SU-DHL-6 (cell line): ENCODE data around the gene HEBP1.

Experiments
- H2AFZ ChIP-seq: fragments of 200-600 bp; sonication (generic); 2 replicates; pipeline ENCODE4 v1.6.1; 2014; ENCODE audit warnings: low read depth, mild to moderate bottlenecking, moderate library complexity, mixed read lengths, antibody characterized with exemption, low read length; ENCODE audit not compliant: severe bottlenecking
- H3F3A ChIP-seq: fragments of 200-600 bp; shearing (Covaris generic); 2 replicates; pipeline ENCODE4 v1.6.0; 2016; ENCODE audit warnings: antibody characterized with exemption, mild to moderate bottlenecking; ENCODE audit not compliant: insufficient read depth
- H3K27ac ChIP-seq: fragments of 200-600 bp; sonication (generic); 2 replicates; pipeline ENCODE4 v1.5.1; 2016; ENCODE audit warnings: low read depth, mild to moderate bottlenecking, low read length, moderate library complexity, mixed read lengths
- H3K27me3 ChIP-seq: fragments of 200-600 bp; sonication (generic), shearing (Covaris generic); 2 replicates; pipeline ENCODE4 v1.6.0; 2014; ENCODE audit warnings: mild to moderate bottlenecking, low read length
- H3K36me3 ChIP-seq: fragments of 200-600 bp; sonication (generic); 2 replicates; pipeline ENCODE4 v1.6.1; 2014; ENCODE audit warnings: mild to moderate bottlenecking, low read length, mixed read lengths
- H3K4me2 ChIP-seq: fragments of 300-600, 200-600 bp; shearing (Covaris generic), sonication (generic); 2 replicates; pipeline ENCODE4 v1.6.0; 2014; ENCODE audit warnings: low read length, low read depth, mild to moderate bottlenecking; ENCODE audit not compliant: poor library complexity, severe bottlenecking
- H3K4me3 ChIP-seq: fragments of 200-600 bp; sonication (generic); 2 replicates; pipeline ENCODE4 v1.5.1; 2014; ENCODE audit warnings: antibody characterized with exemption, low read length, mild to moderate bottlenecking, mixed read lengths; ENCODE audit not compliant: insufficient read depth, poor library complexity, severe bottlenecking
- H3K79me2 ChIP-seq: fragments of 200-600 bp; sonication (generic); 2 replicates; pipeline ENCODE4 v1.6.1; 2014; ENCODE audit warnings: mild to moderate bottlenecking, low read length, moderate library complexity; ENCODE audit not compliant: insufficient read depth
- H3K9ac ChIP-seq: fragments of 200-600 bp; sonication (generic); 2 replicates; pipeline ENCODE4 v1.7.0; 2014; ENCODE audit warnings: mild to moderate bottlenecking, low read length
- H3K9me2 ChIP-seq: fragments of 200-600 bp; sonication (generic); replicated peaks from 2 replicates; pipeline ENCODE4 v1.6.1; 2014; ENCODE audit warnings: low read length; ENCODE audit not compliant: insufficient read depth
- H3K9me3 ChIP-seq: fragments of 200-600 bp; sonication (generic); 2 replicates; pipeline ENCODE4 v1.6.1; 2014; ENCODE audit warnings: low read length, mixed read lengths; ENCODE audit not compliant: insufficient read depth
- H4K20me1 ChIP-seq: fragments of 200-600 bp; sonication (generic); 2 replicates; pipeline ENCODE4 v1.6.1; 2014; ENCODE audit warnings: low read depth, mild to moderate bottlenecking, antibody characterized with exemption, low read length, moderate library complexity, mixed read lengths
- EZH2phosphoT487 ChIP-seq: fragments of 200-600 bp; sonication (generic), shearing (Covaris generic); conservative IDR thresholded peaks from 2 replicates; pipeline ENCODE4 v1.6.1; 2018; ENCODE audit warnings: mild to moderate bottlenecking, antibody characterized with exemption, low read length, moderate library complexity, mixed read lengths
- TF ChIP-seq, protein P1 (sequence below): fragments of 200-600 bp; sonication (generic); IDR thresholded peaks from one replicate; pipeline ENCODE4 v1.5.1; 2017; ENCODE audit warnings: antibody characterized with exemption, mild to moderate bottlenecking, low read length, moderate library complexity; ENCODE audit not compliant: insufficient read depth, poor library complexity, severe bottlenecking

HEBP1 gene

DNA sequence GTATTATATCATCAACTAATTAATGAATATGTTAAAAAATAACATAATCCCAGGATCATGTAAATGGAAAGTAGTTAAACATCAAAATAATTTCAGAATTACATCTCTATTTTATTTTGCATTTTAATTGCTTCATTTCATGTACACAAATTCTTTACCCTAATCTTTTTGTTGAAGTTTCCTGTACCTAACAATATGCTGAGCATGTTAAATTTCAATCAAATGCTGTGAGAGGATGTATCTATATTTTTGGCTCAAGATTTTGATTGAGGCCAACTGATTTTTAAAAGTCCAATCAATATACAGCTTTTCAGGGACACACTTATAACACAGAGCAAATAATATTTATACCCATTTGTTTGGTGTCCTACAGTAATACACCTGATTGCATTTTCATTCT, 54.5 kb downstream of the HEBP1 start:
- Histone ChIP-seq H2AFZ (no peak overlapping the region), H3F3A (no peaks in the 10 kb centered on the region), H3K9me2 (no peaks in the 10 kb centered on the region), H3K27me3 (no peaks in the 10 kb centered on the region), H3K27ac (no peak overlapping the region), H3K4me3 (no peak overlapping the region), H3K9me3 (no peaks in the 10 kb centered on the region), H3K9ac (no peak overlapping the region), H3K79me2 (no peaks in the 10 kb centered on the region), H4K20me1 (no peaks in the 10 kb centered on the region), H3K36me3 (no peaks in the 10 kb centered on the region), H3K4me2 (no peak overlapping the region)
- TF ChIP-seq, protein P1, sequence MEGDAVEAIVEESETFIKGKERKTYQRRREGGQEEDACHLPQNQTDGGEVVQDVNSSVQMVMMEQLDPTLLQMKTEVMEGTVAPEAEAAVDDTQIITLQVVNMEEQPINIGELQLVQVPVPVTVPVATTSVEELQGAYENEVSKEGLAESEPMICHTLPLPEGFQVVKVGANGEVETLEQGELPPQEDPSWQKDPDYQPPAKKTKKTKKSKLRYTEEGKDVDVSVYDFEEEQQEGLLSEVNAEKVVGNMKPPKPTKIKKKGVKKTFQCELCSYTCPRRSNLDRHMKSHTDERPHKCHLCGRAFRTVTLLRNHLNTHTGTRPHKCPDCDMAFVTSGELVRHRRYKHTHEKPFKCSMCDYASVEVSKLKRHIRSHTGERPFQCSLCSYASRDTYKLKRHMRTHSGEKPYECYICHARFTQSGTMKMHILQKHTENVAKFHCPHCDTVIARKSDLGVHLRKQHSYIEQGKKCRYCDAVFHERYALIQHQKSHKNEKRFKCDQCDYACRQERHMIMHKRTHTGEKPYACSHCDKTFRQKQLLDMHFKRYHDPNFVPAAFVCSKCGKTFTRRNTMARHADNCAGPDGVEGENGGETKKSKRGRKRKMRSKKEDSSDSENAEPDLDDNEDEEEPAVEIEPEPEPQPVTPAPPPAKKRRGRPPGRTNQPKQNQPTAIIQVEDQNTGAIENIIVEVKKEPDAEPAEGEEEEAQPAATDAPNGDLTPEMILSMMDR = no peak
- TF ChIP-seq EZH2phosphoT487 = no peak

DNA sequence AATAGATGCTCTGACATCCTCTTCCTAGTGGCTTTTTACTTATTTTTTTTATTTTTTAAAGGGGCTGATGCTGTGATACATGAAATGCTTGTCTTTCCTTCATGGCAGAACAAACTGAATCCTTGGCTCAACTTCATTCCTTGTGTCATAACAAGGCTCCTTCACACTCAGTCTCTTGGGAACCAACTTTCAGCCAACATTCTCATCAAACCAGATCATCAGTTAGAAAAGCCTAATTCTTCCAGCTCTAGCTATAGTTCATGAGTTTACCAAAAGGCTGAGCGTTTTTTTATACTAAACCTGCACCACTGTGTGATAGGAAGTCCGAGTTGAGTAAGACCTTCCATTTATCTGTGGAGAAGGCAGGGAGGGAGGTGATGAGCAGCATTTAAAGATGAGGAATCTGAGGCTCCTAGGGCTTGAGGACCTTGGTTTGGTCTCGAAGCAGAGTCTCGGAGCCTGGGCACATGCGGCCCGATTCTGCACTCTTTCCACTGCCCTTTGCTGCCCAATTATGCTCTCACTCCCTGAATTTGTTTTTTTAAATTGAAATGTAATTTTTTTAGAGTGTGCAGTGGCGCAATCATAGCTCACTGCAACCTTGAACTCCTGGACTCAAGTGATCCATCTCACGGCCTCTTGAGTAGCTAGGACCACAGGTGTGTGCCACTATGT, 56.3 kb downstream of the HEBP1 start:
- H3K27ac ChIP-seq = no peak overlapping the region
- H3K36me3 ChIP-seq = no peaks in the 10 kb centered on the region
- H4K20me1 ChIP-seq = no peaks in the 10 kb centered on the region

DNA sequence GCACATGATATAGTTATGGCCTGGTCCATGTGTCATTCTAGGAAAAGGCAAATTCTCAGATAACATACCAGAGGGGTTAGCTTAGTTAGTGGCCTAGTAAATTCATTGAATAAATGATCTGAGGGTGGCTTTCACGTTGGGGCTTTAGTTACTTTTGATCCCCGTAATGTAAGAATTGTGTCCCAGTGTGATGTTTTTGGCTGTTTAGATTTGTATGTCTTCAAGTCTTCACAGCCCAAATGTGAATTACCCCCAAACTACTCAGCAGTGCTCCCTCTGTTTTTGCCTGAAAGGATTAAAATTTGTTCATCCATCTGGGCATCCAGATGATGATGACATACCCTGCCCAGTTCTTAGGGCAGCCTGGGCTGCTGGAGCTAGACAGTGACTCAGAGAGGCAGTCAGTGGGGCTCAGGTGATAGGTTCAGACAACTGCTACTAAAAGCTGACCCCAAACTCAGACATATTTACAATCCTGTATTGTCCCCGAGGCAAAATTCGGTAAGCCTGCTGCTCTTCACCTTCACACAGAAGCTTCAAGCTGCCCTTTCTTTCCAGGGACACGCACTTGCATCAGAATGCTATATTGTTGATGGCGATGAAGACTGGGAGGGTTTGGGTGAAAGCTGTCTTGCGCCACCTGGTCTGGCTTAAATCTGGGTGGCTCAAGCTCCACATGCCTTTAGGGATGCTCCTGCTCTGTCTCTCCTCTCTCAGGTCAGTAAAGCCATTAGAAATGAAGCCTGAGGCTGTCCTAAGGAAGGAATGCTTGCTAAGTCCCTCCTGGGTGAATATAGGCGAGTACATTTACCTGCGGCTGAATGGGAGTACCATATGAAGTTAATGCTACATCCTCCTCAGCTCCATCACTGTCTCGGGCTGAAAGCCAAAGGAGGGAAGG, 58.4 kb downstream of the HEBP1 start:
- Histone ChIP-seq H2AFZ (no peak overlapping the region), H4K20me1 (no peaks in the 10 kb centered on the region), H3K4me2 (no peak overlapping the region), H3K9ac (no peak overlapping the region), H3K79me2 (no peaks in the 10 kb centered on the region), H3K4me3 (no peak overlapping the region), H3K36me3 (no peaks in the 10 kb centered on the region), H3K27ac (no peak overlapping the region), H3K9me2 (no peaks in the 10 kb centered on the region), H3K9me3 (no peaks in the 10 kb centered on the region), H3K27me3 (no peaks in the 10 kb centered on the region), H3F3A (no peaks in the 10 kb centered on the region)
- TF ChIP-seq EZH2phosphoT487 = no peak
- TF ChIP-seq, protein P1 = no peak

More for the DNA sequence above, 56.3 kb downstream of the HEBP1 start:
- Histone ChIP-seq H3K79me2 (no peaks in the 10 kb centered on the region), H2AFZ (no peak overlapping the region), H3K9me3 (no peaks in the 10 kb centered on the region), H3K4me2 (no peak overlapping the region), H3K4me3 (no peak overlapping the region), H3K9me2 (no peaks in the 10 kb centered on the region), H3K9ac (no peak overlapping the region), H3F3A (no peaks in the 10 kb centered on the region), H3K27me3 (no peaks in the 10 kb centered on the region)
- TF ChIP-seq, protein P1 = no peak
- no peak for TF ChIP-seq EZH2phosphoT487
